ENCODE measurements around the gene SRPK1.
A peak's percentile ranks its signal among the peaks of the same experiment; 100 is the strongest.
"Not testable (repeated sequence)": the region's sequence is repeated elsewhere in the genome, so short reads cannot be mapped to it uniquely, and the experiment has no call there.

The SRPK1 gene

DNA sequence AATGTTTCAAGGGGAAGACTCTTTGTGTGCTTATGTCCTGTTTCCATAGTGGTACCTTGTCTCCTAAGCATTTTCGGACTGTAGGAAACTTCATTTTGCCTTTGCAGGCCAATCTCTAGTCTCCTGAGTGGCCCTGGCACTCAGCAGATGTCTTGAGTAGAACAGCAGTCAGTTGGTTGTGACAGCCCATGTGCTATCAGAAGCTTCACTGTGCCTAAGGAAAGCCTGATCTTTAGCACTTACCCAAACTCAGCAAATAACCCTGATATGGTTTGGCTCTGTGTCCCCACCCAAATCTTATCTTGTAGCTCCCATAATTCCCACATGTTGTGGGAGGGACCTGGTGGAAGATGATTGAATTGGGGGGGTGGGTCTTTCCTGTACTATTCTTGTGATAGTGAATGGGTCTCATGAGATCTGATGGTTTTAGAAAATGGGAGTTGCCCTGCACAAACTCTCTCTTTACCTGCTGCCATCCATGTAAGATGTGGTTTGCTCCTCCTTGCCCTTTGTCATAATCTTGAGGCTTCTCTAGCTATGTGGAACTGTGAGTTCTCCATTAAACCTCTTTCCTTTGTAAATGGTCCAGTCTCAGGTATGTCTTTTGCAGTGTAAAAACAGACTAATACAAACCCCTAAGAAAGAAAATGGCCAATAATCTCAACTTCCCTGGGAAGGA is 15.9 kb upstream of the SRPK1 start:
- in situ Hi-C loops (cut with HindIII; ENCODE audit: low pct_ligation_motif_present, low pct_unique_long_range_greater_than_20kb, low sequenced_read_pairs) = no loop called here
- no peak for DNase-seq

DNA sequence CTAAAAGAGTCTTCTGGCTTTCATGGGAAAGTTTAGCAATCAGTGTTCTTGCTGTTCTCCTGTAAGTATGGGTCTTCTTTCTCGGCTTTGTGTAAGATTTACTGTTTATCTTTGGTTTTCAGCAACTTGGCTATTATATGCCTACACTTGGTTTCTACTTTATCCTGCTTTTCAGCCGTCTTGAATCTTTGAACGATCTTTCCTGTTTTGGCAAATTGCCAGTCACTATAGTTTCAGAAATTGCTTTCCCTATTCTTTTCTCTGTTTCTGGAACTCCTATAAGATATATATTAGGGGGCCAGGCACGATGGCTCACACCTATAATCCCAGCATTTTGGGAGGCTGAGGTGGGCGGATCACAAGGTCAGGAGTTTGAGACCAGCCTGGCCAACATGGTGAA is 14.6 kb upstream of the SRPK1 start:
- in situ Hi-C loops (cut with HindIII; ENCODE audit: low pct_ligation_motif_present, low pct_unique_long_range_greater_than_20kb, low sequenced_read_pairs) = no loop called here
- no peak for DNase-seq

DNA sequence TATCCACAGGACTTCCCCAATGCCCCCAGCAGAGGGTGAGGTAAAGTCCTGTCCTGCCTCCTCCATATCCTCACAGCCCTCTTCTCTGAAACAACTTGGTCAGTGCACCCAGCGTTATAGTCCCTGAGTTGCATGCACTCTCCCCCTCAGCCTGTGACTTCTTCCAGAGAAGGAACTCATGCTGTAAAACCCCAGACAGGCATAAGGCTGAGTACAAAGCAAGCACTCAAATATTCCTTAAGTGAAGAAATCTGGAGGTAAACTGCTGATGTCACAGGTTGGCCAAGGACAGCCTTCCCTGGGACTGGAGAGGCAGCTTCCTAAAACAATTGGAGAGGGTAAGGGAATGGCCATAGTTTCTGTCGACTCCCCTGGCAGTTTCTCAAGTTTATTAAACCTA is 12.9 kb upstream of the SRPK1 start:
- in situ Hi-C loops (cut with HindIII; ENCODE audit: low pct_ligation_motif_present, low pct_unique_long_range_greater_than_20kb, low sequenced_read_pairs) = no loop called here
- no peak for DNase-seq

DNA sequence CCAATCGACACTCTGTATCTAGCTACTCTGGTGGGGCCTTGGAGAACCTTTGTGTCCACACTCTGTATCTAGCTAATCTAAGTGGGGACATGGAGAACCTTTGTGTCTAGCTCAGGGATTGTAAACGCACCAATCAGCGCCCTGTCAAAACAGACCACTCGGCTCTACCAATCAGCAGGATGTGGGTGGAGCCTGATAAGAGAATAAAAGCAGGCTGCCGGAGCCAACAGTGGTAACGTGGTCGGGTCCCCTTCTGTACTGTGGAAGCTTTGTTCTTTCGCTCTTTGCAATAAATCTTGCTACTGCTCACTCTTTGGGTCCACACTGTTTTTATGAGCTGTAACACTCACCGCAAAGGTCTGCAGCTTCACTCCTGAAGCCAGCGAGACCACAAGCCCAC is 11.0 kb upstream of the SRPK1 start:
- in situ Hi-C loops (cut with HindIII; ENCODE audit: low pct_ligation_motif_present, low pct_unique_long_range_greater_than_20kb, low sequenced_read_pairs); DNase-seq: not testable (repeated sequence)

DNA sequence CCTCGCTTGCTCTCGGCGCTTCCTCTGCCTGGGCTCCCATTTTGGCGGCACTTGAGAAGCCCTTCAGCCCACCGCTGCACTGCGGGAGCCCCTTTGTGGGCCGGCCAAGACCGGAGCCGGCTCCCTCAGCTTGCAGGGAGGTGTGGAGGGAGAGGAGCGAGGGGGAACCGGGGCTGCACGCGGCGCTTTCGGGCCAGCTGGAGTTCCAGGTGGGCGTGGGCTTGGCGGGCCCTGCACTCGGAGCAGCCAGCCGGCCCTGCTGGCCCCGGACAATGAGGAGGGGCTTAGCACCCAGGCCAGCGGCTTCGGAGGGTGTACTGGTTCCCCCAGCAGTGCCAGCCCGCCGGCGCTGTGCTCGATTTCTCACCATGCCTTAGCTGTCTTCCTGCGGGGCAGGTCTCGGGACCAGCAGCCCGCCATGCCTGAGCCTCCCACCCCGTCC is 10.2 kb upstream of the SRPK1 start:
- in situ Hi-C loops (cut with HindIII; ENCODE audit: low pct_ligation_motif_present, low pct_unique_long_range_greater_than_20kb, low sequenced_read_pairs) = no loop called here
- no peak for DNase-seq

DNA sequence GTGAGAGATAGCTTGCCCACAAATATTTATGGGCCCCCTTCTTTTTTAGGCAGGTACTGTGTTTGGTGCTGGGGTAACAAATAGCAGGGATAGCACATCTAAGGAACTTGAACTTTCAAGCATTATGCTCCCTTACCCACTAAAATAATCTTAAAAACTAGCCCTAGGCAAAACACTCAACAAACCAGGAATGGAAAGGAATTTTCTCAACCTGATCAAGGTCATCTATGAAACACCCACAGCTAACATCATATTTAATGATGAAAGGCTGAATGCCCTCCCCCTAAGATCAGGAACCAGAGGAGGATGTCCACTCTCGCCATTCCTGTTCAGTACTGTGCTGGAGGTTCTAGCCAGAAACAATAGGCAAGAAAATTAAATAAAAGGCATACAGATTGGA is 8.7 kb upstream of the SRPK1 start:
- in situ Hi-C loops (cut with HindIII; ENCODE audit: low pct_ligation_motif_present, low pct_unique_long_range_greater_than_20kb, low sequenced_read_pairs) = no loop called here
- DNase-seq = no peak

DNA sequence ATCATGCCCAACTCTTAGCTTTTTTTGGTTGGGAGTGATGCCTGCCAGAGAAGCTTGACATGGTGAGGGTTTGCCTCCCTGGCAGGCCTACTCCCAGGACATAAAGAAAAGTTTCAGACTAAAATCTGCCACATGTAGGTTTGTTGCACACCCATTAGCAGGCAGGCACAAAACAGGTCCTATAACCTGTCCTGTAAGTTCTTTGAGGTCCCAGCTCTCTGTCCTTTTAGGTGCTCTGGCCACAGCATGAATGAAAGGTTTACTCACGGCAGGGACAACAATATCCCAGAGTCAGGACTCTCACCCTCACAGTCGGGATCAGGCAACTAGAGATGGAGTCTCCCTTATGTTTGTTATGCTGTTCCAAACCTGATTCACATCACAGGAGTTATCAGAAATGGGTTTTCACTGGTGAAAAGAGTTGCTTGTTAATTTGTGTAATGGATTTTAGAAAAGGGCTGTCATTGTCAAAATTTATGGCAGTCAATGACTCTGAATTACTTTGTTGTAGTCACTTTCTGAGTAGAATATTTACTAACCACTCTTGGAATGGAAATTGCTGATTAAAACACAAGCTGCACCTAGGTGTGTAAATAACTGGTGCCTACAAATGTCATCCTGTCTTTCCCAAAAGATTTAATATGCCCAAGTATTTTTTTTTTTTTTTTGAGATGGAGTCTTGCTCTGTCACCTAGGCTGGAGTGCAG is 5.8 kb upstream of the SRPK1 start:
- in situ Hi-C loops (cut with HindIII; ENCODE audit: low pct_ligation_motif_present, low pct_unique_long_range_greater_than_20kb, low sequenced_read_pairs) = no loop called here
- no peak for DNase-seq

DNA sequence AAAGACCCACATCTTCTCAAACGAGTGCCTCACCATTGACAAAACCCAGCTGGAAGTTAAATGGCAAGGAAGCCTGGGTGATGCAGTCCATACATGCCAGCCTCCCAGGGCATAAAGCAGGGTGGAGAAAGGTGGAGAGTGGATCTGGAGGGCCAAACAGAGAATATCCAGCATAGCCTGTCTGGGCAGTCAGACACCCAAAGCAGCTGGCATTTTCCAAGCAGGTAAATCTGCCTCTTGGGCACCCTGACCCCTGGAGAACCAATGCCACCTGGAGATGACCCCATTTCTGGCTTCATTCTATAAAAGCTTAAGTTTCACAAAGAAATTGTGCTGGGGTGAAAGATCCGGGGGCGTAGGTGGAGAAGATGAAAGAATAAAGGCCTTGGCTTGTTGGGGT is 5.1 kb upstream of the SRPK1 start:
- in situ Hi-C loops (cut with HindIII; ENCODE audit: low pct_ligation_motif_present, low pct_unique_long_range_greater_than_20kb, low sequenced_read_pairs) = no loop called here
- no peak for DNase-seq

DNA sequence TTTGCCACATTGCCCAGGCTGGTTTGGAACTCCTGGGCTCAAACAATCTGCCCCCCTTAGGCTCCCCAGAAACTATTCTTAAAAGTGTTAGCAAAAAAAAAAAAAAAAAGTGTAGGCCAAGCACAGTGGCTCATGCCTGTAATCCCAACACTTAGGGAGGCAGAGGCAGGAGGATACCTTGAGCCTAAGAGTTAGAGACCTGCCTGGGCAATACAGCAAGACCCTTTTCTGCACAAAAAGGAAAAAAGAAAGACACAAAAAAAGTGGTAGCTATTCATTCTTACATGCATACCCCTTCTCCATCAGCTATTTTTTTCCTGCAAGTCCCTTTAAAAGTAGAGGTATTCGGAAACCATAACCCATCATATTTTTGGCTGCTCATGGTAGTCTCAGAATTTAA is 3.2 kb upstream of the SRPK1 start:
- no peak for DNase-seq
- in situ Hi-C loops (cut with HindIII; ENCODE audit: low pct_ligation_motif_present, low pct_unique_long_range_greater_than_20kb, low sequenced_read_pairs) = no loop called here

DNA sequence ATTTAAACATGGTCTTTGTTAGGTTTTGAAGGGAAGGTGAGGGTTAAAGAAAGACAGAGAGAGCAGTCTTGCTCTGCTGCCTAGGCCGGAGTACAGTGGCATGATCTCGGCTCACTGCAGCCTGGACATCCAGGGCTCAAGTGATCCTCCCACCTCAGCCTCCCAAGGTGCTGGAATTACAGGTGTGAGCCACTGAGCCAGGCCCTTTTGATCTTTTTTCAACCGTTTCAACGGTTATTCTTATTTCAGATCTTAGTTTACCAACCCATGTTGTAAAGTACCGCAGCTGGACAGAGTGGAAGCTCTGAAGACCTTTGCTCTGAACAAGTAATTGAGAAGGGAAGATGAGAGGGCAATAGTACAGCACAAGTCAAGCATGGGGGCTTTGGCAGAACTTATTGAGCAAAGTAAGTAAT is 1.2 kb upstream of the SRPK1 start:
- in situ Hi-C loops (cut with HindIII; ENCODE audit: low pct_ligation_motif_present, low pct_unique_long_range_greater_than_20kb, low sequenced_read_pairs) = no loop called here
- DNase-seq = no peak

DNA sequence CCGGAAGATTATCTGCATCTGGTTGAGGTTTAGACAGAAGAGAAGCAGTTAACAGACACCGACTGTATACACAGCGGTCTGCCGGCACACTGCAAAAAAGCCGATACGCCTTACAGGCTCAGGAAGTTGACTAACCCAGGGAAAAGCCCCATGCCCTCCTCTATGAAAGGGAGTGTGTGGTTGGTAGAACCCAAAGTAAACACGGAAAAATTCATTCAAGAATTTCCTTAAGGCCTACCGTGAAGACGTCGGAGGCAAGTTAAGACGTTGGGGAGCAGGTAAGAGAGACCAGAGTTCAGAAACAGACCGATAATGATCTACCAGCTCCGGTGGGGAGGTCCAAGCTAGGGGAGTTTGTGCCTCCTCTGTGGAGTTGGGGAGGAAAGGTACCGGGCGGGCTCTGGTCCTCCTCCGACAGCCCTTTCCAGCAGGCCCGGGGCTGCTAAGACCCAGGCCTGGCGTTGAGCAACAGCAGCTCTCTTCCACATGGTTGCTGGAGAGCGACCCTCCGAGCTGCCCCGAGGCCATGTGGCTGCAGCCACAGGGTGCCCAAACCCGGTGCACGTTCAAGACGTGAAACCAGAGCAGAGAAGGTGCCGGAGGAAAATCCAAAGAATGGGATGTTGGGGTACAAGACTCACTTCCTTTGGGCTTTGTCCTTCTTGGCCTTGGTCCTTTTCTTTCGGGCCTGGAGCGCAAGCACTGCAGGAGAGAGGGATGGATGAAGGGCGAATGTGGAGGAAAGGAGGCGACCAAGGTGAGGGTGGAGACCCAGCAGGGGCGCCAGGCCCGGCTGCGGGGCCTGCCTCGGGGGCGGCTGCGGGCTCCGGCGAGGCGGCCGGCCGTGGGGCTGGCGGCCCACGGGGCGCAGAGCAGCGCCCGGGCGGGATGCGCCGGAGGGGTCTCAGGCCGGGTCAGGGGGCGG is 809 bp downstream of the SRPK1 start:
- in situ Hi-C loops (cut with HindIII; ENCODE audit: low pct_ligation_motif_present, low pct_unique_long_range_greater_than_20kb, low sequenced_read_pairs) = no loop called here

DNA sequence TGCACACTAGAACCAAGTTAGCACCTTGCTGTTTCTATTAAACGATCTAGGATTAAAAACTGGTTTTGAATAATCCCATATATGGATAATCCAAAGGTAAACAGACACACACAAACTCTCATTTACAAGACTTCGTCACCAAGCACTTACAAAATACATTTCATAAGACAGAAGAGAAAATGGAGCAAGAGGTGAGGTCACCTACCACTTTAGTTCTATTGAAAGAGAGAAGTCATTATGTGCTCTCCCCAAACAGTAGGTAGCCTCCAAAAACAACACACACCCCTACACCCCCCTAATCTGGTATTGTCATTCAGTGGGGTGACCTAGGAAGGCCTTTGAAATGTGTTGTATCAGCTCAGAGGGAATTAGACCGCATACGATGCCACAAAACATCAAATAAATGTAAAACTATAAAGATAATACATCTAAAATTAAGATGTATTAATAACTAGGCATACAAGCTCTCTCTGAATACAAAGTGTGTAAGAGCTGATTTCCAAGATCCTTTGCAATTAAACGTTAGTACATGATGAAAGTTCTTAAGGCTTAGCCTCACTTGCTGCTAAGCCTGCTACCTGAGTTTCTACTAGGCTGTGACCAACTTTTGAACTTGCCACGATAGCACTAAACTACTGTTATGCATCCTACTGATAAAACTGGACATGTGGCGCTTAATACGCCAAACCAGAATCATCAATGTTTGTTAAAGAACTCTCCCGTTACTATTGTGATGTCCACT is 1.6 kb downstream of the SRPK1 start:
- no peak for DNase-seq
- in situ Hi-C loops (cut with HindIII; ENCODE audit: low pct_ligation_motif_present, low pct_unique_long_range_greater_than_20kb, low sequenced_read_pairs) = no loop called here

More for the DNA sequence above, 809 bp downstream of the SRPK1 start:
- DNase-seq = peak; percentile 61

DNA sequence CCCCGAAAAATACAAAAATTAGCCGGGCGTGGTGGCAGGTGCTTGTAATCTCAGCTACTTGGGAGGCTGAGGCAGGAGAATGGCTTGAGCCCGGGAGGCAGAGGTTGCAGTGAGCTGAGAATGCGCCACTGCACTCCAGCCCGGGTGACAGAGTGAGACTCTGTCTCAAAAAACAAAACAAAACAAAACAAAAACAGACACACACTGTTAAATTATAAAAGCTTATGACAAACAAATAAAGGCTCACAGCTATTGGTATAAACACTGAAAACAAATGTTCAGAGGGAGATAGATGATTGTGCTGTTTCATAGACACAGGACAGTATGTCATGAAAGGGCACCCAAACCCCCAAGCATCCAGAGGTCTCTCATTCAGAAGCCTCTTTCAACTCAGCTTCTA is 4.0 kb downstream of the SRPK1 start:
- in situ Hi-C loops (cut with HindIII; ENCODE audit: low pct_ligation_motif_present, low pct_unique_long_range_greater_than_20kb, low sequenced_read_pairs); DNase-seq: not testable (repeated sequence)

DNA sequence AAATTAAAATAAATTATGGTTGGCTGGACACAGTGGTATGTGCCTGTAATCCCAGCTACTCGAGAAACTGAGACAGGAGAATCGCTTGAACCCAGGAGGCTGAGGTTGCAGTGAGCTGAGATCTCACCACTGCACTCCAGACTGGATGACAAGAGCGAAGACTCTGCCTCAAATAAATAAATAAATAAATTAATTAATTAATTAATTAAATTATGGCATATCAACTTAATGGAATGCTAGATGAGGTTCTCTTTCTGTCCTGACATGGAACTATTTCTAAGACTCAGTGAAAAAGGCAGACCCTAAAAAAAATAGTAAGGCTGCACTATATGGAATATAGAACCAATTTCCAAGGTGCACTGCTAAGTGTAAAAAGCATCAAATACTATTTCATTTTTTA is 4.8 kb downstream of the SRPK1 start:
- DNase-seq = no peak
- in situ Hi-C loops (cut with HindIII; ENCODE audit: low pct_ligation_motif_present, low pct_unique_long_range_greater_than_20kb, low sequenced_read_pairs) = no loop called here

DNA sequence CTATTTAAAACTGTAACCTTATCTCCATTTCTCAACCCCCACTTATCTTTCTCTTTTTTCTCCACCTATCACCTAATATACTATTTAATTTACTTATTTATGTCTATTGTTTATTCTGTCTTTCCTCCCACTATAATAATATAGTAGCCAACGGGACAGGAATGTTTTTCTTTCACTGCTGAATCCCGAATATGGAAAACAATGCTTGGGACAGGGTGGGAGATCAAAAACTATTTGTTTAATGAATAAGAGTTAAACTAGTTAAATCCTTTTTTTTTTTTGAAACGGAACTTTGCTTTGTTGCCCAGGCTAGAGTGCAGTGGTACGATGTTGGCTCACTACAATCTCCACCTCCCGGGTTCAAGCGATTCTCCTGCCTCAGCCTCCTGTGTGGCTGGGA is 6.4 kb downstream of the SRPK1 start:
- no peak for DNase-seq
- in situ Hi-C loops (cut with HindIII; ENCODE audit: low pct_ligation_motif_present, low pct_unique_long_range_greater_than_20kb, low sequenced_read_pairs) = no loop called here

DNA sequence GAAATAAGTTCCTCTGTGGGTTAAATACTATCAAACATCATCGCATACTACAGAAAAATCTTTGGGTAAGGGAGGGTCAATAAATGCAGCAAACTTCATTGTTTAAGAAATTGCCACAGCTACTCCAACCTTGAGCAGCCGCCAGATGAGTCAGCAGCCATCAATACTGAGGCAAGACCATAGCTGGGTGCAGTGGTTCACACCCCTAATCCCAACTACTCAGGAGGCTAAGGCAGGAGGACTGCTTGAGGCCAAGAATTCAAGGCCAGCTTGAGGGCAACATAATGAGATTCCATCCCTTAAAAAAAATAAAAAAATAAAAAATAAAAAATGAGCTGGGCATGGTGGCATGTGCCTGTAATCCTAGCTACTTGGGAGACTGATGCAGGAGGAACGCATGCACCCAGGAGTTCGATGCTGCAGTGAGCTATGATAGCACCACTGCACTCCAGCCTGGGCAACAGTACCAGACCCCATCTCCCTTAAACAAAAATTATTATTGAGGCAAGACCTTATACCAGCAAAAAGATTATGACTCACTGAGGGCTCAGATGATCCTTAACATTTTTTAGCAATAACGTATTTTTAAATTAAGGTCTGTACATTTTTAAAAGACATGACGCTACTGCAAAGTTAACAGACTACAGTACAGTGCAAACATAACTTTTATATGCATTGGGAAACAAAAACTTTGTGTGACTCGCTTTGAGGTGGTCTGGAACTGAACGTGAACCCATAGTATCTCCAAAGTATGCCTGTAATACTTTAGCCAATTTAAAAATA is 8.8 kb downstream of the SRPK1 start:
- no peak for DNase-seq
- in situ Hi-C loops (cut with HindIII; ENCODE audit: low pct_ligation_motif_present, low pct_unique_long_range_greater_than_20kb, low sequenced_read_pairs) = no loop called here

DNA sequence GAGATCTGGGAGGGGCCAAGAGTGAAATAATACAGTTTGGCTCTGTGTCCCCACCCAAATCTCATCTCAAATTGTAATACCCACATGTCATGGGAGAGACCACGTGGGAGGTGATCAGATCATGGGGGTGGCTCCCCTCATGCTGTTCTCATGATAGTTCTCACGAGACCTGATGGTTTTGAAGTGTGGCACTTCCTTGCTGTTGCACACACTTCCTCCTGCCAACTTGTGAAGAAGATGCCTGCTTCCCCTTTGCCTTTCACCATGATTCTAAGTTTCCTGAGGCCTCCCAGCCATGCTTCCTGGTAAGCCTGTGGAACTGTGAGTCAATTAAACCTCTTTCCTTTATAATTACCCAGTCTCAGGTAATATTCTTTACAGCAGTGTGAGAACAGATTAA is 11.3 kb downstream of the SRPK1 start:
- in situ Hi-C loops (cut with HindIII; ENCODE audit: low pct_ligation_motif_present, low pct_unique_long_range_greater_than_20kb, low sequenced_read_pairs); DNase-seq: not testable (repeated sequence)

Data from ACHN (cell line).